Activated CD8-positive, alpha-beta memory T cell treated with anti-CD3 and anti-CD28 coated beads for 1 hour (primary cell): ENCODE data around the gene CCL27.
A peak's percentile ranks its signal among the peaks of the same experiment; 100 is the strongest.

Experiments used
- DNase-seq, 2 donors: peaks; one replicate each; pipeline ENCODE4 v3.0.0-alpha.2; 2020; ENCODE audit warnings: low read depth in 1 of 2; ENCODE audit errors: extremely low read depth in 1 of 2

CCL27 gene, protein sequence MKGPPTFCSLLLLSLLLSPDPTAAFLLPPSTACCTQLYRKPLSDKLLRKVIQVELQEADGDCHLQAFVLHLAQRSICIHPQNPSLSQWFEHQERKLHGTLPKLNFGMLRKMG

DNA sequence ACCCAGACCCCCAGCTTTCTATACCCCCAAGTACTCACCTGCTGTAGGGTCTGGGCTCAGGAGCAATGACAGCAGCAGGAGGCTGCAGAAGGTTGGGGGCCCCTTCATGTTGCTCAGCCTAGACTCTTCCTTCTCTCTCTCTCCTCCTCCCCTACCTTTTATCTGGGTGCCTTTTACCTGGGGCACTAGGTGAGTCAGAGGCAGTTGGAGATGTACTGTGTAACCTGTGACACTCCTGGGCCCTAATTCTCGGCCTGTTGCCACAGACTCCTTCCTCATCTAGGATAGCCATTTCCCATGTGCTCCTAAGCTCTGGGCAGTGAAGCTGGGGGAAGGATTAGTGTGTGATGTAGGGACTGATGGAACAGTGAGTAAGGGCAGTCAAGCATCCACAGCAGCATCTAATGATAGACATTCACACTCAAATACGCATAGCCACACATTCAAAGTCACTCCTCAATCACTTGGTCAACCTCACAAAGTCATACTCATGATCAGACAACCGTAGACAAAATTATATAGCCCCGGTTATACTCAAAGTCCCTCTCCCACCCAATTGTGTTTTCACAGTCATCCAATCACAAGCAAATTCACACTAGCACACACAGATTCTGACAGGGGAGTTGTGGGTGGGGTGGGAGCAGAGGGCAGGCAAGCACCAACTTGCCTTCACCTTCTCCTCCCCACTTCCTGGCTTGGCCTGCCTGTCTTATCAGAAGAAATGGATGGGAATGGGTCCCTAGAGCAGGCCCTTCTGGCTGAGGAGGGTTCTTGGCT lies at the start of gene CCL27:
CCL27 (minus strand) TSS at position 132 of the 777 bp plus-strand sequence; CDS start at position 108, 24 bp downstream.
- DNase-seq: no peak

DNA sequence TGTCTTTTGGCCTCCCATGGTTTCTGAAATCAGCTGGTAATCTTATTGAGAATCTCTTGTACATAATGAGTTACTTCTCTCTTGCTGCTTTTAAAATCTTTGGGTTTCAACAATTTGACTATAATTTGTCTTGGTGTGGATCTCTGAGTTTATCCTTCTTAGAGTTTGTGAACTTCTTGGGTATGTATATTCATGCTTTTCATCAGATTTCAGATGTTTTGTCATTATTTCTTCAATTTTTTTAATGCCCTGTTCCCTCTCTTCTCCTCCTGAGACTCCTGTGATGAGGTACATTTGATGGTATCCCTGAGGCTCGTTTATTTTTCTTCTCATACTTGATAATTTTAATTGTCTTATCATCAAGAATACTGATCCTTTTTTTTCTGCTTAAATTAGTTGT lies 49.7 kb upstream of the CCL27 start:
- no peak for DNase-seq

DNA sequence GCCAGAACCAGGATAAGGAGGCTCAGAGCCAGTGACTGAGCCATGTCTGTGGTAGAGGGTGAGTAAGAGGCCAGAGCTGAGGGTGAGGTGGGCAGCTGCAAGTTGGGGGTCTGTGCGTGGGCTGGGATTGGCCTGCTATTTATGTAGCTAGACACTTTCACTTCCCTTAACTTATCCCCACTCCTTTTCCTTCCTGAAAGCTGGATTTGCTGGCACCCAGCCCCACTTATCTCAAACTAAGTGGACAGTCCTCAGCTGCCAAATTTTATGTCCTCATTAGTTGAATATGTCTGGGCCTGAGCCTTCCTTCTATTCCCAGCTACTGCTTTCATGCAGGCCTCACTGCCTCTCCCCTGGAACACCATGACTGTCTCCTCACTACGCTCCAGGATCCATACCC lies 47.6 kb upstream of the CCL27 start, which contains the start of gene CCL21:
CCL21 (minus strand) TSS at position 114 of the 400 bp plus-strand sequence; CDS start at position 44, 70 bp downstream.
- DNase-seq: no peak

DNA sequence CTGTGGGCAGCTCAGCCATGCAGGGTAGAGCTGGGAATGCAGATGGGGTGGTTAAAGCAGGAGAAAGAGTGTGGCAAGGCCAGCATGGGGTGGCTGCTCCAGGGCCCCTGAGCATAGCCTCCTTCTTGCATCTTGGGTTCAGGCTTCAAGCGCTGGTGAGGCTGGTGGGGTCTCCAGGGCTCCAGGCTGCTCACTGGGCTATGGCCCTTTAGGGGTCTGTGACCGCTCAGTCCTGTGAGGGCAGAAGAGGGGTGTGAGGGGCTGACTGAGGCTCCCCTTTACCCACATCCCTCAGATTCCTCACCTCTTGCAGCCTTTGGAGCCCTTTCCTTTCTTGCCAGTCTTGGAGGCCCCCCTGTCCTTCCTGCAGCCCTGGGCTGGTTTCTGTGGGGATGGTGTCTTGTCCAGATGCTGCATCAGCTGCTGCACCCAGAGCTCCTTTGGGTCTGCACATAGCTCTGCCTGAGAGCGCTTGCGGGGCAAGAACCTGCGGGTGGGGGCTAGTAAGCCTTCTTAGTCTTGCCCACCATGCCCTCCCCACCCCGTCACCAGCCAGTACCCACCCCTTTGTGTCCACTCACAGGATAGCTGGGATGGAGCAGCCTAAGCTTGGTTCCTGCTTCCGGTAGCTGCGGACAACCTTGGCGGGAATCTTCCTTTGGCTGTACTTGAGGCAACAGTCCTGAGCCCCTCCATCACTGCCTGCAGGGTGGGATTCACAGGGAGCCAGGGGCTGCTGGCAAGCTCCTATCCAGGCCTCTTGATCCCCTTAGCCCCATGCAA lies 46.9 kb upstream of the CCL27 start:
- no peak for DNase-seq

DNA sequence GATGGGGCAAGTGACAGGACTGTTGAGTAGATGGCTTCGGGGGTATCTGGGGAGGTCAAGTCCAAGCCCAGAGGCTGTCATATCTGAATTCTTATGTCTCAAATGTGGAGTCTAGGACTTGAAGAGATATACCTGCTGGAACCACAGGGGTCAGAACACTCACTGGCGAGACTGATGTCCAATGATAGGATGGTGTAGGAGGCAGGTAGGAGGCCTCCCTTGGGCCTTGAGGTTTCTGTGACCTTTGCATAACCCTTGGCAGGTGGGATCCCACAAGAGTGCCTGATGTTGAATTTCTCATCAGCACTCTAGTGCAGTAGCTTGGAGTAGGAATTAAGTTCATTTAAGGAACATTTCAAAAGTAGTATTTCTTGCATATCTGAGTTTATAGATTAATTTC lies 44.7 kb upstream of the CCL27 start:
- no peak for DNase-seq

DNA sequence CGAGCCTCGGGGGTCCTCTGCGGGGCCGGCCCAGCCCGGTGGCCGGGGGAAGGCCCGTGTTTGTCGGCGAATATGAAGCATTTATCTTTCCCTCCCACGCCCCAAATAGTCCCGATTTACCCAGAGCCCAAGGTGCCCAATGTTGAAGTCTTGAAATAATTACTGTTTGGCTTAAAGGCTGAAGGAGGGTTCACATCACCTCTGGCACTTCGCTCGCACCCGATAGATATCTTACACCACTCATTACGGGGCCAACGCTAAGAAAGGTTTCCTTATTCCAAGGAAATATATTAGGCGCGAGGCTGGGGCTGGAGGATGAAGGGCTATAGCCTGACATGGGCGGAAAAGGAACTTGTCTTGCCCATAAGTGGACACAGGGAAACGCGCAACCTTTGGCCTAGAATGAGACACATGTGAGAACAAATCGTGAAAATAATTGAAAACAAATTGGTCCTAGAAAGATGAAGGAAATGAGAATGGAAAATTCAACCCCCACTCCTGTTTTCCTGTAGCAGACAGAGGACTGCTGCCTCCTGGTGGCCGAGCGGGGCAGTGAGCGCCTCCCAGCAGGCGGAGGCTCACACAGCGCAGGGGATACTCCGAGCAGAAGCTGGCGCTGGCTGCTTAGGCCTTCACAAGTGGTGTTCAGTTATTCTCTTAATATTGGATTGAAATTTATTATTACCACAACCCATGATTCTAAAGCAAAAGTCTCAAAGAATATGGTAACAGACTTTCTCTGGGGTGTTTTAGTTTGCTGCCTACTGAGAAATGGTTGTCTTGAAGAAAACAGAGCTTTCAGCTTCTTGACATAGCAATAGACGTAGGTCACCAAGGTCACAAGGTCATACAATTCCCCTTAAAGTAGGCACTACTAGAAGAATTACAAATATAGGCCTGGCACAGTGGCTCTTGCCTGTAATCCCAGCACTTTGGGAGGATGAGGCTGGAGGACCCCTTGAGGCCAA lies 39.6 kb upstream of the CCL27 start:
- DNase-seq: peak; percentile 57 to 81

DNA sequence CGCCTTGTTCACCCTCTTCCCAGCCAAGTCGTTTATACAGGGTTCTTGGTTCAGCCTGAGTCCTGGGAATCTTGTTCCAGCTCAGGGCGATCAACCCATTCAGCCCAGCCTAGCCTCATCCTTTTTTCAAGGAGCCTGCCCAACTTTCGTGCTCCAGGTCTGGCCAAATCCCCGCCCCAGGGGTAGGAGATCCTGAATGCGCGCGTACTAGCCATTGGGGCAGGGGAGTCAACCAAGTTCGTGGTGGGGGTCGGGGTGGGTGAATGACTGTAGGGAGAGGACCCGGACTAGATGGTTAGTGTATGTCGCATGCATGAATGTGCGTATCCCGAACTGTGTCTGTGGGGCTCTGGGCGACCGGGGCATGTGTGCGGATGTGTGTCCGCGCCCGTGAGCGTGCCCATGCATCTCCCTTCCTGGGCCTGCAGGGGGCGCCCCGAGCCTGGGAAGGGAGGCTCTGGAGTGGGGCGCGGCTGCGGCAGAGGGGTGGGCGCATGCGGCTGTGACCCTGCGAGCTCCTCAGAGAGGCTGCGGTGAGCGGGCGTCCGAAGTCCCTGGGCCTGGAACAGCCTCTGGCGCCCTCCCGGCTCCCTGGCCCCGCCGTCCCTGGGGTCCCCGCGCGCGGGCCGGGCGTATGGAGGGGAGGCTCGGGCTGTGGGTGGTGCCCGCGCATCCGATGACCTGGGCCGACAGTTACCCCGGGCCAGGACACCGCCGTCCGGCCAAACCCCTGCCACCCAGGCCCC lies 38.7 kb upstream of the CCL27 start:
- DNase-seq: peak; percentile 35 to 68

DNA sequence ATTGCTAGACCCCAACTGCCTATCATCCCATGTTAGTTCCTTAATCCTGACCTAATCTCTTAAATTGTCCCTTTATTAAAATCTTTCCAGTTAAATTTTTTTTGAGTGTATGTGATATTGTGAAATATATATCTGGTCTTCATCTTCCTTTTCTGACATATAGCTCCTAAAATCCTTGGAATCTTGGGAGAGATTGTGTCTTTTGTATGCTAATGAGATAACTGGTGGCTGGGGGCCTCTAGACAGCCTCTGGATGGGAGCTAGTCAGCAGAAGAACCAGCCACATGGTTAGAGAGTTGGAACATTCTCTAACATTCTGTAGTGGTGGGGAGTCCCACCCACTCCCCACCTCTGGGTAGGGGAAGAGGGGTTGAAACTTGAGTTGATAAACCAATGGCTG lies 32.4 kb upstream of the CCL27 start:
- no peak for DNase-seq

DNA sequence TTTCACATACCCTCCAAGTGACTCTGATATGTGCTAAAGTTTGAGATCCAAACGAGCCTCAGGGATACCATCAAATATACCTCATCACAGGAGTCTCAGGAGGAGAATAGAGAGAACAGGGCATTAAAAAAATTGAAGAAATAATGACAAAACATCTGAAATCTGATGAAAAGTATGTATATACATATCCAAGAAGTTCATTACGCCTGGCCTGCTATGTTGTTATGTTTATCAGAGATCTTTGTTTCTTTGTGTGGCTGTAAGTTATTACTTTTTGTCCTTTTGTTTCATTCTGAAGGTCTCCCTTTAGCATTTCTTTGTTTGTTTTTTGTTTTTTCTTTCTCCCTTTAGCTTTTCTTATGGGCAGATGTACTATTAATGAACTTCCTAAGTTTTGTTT lies 31.1 kb upstream of the CCL27 start:
- DNase-seq: no peak

DNA sequence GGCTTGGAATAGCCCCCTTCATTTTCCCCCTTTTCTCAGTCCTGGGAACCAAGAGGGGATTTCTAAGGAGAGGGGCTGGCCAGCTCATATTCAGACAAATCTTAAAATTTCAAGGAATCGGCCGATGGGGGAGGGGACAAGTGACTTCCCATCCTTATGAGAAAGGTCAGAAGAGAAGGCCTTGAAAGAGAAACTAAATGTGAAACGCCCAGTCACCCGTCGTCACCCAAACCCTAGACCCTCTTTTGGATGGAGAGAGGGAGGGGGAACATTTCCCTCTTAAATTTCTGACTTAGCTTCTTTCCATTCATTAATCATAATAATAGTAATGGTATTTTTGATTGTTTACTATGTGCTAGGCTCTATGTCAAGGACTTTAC lies 29.5 kb upstream of the CCL27 start:
- no peak for DNase-seq

DNA sequence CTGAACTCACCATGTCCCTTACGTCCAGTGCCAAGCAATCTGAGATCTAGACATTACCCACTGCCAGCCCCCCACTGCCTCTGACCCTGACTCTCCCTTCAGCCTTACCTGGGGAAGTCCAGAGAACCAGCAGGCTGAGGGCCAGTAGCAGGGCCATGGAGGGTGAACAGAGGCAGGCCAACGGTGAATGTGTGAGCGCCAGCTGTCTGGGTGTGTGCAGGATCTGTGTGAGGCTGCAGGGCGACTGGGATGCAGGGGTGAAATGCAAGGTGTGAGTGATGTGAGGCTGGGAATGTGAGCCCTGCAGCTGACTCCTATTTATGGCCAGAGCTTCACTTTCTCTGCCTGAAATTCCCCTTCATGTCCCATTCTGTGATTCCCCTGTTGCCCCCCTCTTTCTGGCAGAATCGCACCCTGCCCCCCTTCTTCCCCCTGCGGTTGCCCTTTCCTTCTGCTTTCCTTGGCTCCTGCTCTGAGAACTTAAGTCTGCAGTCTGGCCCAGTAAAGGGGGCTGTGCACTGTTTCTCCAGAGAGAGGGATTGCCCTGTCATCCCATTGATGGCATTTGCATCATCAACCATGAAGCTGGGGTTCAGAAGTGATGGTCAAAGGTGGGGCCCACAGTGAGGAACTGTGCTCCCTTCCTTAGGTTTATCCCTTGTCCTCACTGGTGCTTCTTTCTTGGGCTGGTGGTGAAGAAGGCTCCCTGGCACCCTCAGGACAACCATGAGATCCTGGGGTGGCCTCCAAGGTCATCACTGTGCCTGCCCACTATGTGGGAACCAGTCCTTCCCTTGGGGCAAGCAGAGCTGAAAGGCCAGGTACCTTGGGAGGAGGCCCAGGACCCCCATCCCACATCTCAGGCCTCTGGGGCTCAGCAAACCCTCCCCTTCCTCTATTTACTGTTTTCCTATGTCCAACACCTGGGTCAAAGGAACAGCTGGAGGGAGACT lies 28.8 kb upstream of the CCL27 start, which contains the start of gene CCL19:
CCL19 (minus strand) TSS at position 294 of the 953 bp plus-strand sequence; CDS start at position 157, 137 bp downstream.
- no peak for DNase-seq

DNA sequence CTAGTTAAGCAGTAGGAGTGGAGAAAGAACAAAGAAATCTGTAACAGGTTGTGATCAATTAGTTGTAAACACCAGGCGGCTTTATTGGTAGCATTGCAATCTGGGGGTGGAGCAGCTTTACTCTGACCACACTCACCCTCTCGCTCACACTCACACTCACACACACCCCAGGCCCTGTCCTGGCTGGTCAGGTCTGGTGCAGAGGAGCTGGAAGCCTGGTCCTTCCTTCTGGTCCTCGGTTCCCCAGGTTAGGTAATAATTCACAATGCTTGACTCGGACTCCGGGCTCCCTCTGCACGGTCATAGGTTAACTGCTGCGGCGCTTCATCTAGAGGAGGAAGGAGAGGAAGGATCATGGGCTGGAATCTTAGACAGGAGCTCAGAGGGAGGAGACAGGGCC lies 27.1 kb upstream of the CCL27 start:
- DNase-seq: no peak

DNA sequence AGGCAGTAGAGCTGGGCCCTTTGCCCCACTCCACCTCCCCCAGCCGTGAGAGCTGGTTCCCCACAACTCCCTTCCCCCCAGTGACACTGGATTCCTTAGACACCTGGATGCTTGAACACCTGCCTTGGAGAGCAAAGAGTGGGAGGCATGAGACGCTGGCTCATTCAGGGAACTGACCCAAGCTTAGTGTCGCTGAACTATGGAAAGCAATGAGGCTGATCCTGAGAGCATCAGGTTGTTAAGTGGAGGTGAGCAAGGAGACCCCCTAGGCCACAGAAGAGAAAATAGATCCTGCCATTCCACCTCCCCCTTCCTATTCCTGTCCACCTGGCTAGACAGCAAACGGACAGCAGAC lies 26.6 kb upstream of the CCL27 start:
- no peak for DNase-seq

DNA sequence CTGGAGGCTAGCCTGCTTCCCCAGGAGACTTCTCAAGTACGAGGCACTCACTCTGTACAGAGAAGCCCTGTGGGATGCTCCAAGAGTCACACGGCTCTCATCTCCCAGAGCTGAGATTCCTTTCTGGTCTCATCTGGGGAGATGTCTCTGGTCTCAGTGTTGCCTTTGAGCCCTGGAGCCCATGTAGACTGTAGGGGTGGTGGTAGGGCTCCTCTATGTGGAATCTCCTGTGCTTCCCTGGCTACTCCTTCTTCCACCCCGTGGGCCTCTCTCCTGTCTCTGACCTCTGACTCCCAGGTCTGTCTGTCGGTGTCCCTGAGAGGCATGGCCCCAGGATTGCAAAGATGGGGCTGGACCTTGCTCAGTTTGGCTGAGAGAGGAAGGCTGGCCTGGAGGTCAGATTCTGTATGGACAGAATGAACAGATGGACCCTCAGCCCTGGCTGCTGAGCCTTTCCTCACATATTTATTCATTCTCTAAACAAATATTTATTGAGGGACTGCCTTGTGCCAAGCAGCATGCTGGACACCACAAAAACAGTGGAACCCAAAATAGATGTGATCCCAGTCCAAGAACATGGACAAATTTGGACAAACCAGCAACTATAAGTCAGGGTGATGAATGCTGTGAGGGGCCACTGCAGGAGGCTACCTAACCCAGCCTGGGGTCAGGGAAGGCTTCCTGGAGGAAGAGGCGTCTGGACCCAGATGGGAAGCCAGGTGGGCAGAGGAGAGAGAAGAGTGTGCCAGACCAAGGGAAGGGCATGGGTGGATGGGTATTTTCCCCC lies 26.1 kb upstream of the CCL27 start:
- DNase-seq: no peak

DNA sequence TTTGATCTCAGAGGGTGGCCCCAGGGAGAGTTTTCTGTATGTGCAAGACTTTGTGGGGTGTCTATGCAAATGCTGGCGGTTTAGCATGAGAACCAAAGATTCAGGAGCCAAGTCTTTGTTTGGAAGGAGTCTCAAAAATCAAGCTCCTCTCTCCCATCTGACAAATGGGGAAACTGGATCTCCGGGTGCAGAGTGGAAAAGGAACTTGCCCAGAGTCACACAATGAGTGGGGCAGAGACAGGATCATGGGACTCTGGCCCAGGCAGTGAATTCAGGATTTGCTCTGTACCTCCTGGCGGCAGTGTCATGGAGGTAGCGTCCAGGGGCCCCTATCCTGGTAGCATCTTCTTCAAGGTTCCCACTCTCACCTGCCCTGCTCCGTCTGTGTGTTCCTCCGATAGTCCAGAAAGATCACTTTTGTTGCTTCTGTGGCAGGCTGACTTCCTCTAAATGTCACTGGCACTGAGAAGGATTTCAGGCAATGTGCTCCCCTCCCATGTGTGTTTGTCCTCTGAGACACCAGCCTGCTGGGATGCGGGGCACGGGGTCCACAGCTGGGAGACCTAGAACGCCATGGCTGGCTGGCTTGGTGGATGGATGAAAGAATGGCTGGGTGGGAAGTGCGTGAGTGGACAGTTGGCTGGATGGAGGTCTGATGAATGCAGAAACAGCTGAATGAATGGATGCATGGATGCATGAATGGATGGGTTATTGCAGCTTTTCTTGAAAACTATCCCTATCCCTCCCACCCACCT lies 25.0 kb upstream of the CCL27 start:
- DNase-seq: no peak

DNA sequence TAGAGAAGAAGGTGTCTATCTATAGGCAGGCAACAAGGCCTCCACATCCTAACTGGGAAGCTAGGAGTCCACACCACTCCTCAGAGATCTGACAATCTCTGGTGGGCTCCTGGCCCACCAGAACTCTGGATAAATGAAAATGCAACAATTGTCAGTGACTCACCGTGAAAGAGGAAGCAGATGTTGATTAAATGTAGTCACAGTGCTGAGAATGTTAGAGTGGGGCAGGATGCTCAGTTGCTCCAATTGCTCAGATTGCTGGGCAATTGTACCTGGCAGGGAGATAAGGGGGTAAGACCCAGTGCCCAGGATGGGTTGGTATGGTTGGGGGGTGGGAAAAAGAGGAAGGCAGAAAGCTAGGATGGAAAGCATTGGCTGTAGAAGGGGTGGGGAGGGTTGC lies 24.3 kb upstream of the CCL27 start:
- DNase-seq: no peak

DNA sequence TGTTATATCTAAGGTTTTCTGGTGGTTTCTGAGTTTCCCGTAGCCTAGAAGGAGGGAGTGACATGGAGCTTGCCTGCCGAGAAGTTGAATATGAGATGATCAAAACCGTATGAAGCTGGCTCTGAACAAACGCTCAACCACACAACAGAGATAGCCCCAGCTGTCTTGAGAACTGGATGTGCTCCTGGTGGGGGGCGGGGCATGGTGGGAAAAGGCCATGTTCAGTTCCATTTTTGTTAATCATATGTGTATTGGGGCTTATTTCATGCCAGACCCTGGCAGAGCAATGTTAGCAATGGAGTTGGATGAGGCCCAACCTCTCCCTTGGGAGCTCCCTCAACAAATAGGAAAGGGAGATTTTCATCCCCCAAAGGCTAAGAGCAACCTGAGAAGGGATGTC lies 23.8 kb upstream of the CCL27 start:
- no peak for DNase-seq
